CD14-positive monocyte (primary cell): ENCODE results near the gene GOLGA8Q. TPM values are rescaled to one million over a fixed set of nuclear protein-coding genes. Genes with fewer than 3 reads are reported as not detected.
"Not testable (repeated sequence)": the region's sequence is repeated elsewhere in the genome, so short reads cannot be mapped to it uniquely, and the experiment has no call there.

Experiments used
- DNase-seq, 3 donors: peaks; one replicate each; pipeline ENCODE4 v3.0.0-alpha.2; 2011 to 2022
- H2AFZ ChIP-seq: 2 replicates; pipeline ENCODE4 v1.6.0; 2012; ENCODE audit warnings: mild to moderate bottlenecking, low read depth, low read length, inconsistent platforms; ENCODE audit not compliant: insufficient read depth, poor library complexity, severe bottlenecking
- H3K27ac ChIP-seq, 2 donors: 1 replicate in 1 of 2; 2 replicates in 1 of 2; pipeline ENCODE4 v1.5.1; 2012 to 2013; ENCODE audit warnings: low read length in 2 of 2, control low read depth in 1 of 2, inconsistent platforms in 1 of 2, low read depth in 1 of 2, mild to moderate bottlenecking in 1 of 2
- H3K27me3 ChIP-seq, 2 donors: one replicate each; pipeline versions ENCODE4 v1.6.0 to v1.6.1; 2011 to 2013; ENCODE audit warnings: low read length in 2 of 2; ENCODE audit not compliant: control insufficient read depth in 2 of 2, insufficient read depth in 2 of 2
- H3K36me3 ChIP-seq, 2 donors: replicated peaks in 1 of 2; 1 replicate in 1 of 2; 2 replicates in 1 of 2; pipeline versions ENCODE4 v1.5.1 to v1.6.1; 2012 to 2013; ENCODE audit warnings: low read length in 2 of 2, control low read depth in 1 of 2, inconsistent platforms in 1 of 2, mild to moderate bottlenecking in 1 of 2; ENCODE audit not compliant: insufficient read depth in 2 of 2, control insufficient read depth in 1 of 2
- H3K4me1 ChIP-seq, 2 donors: 1 replicate in 1 of 2; 2 replicates in 1 of 2; pipeline versions ENCODE4 v1.5.1 to v1.6.1; 2012 to 2013; ENCODE audit warnings: low read length in 2 of 2, control low read depth in 1 of 2, inconsistent platforms in 1 of 2, mild to moderate bottlenecking in 1 of 2, moderate library complexity in 1 of 2; ENCODE audit not compliant: insufficient read depth in 2 of 2, control insufficient read depth in 1 of 2
- H3K4me2 ChIP-seq: replicated peaks from 2 replicates; pipeline ENCODE3; 2012; ENCODE audit warnings: low read length, moderate library complexity, mild to moderate bottlenecking; ENCODE audit not compliant: poor library complexity, severe bottlenecking; ENCODE audit errors: extremely low read depth
- H3K4me3 ChIP-seq, 3 experiments: fragments of 200-600 bp in 1 of 3; sonication (generic) in 1 of 3; replicated peaks in 1 of 3; 1 replicate in 2 of 3; 2 replicates in 1 of 3; pipeline ENCODE4 v1.5.1; 2011 to 2013; ENCODE audit warnings: low read length in 3 of 3, mild to moderate bottlenecking in 3 of 3, control low read depth in 2 of 3, low read depth in 2 of 3, inconsistent platforms in 1 of 3, moderate library complexity in 1 of 3
- H3K79me2 ChIP-seq: 2 replicates; pipeline ENCODE4 v1.6.0; 2012; ENCODE audit warnings: mild to moderate bottlenecking, control low read depth, inconsistent platforms, low read length, moderate library complexity; ENCODE audit not compliant: insufficient read depth
- H3K9ac ChIP-seq: 2 replicates; pipeline ENCODE4 v1.6.0; 2017; ENCODE audit warnings: low read length, mild to moderate bottlenecking; ENCODE audit not compliant: insufficient read depth, poor library complexity, severe bottlenecking
- H3K9me3 ChIP-seq, 2 donors: replicated peaks in 1 of 2; 1 replicate in 1 of 2; 2 replicates in 1 of 2; pipeline versions ENCODE4 v1.5.1 to v1.6.1; 2012 to 2013; ENCODE audit warnings: low read length in 2 of 2, control low read depth in 1 of 2; ENCODE audit not compliant: control insufficient read depth in 1 of 2, insufficient read depth in 1 of 2
- H4K20me1 ChIP-seq: 2 replicates; pipeline ENCODE4 v1.6.0; 2012; ENCODE audit warnings: mild to moderate bottlenecking, low read length, control low read depth, moderate library complexity; ENCODE audit not compliant: insufficient read depth
- H3K27ac Mint-ChIP-seq, 7 donors: one replicate each; pipeline ENCODE4 v1.8.0; 2020; ENCODE audit warnings: mild to moderate bottlenecking in 7 of 7, mixed read lengths in 7 of 7, moderate library complexity in 6 of 7, inconsistent platforms in 2 of 7
- H3K27me3 Mint-ChIP-seq, 3 donors: one replicate each; pipeline ENCODE4 v1.8.0; 2021 to 2022; ENCODE audit warnings: low read depth in 3 of 3, mild to moderate bottlenecking in 3 of 3, mixed read lengths in 3 of 3, moderate library complexity in 3 of 3, inconsistent platforms in 1 of 3
- H3K36me3 Mint-ChIP-seq, 2 donors: one replicate each; pipeline ENCODE4 v1.8.0; 2020; ENCODE audit warnings: mixed read lengths in 2 of 2, inconsistent platforms in 1 of 2, mild to moderate bottlenecking in 1 of 2
- H3K4me1 Mint-ChIP-seq: one replicate; pipeline ENCODE4 v1.8.0; 2020; ENCODE audit warnings: mild to moderate bottlenecking, mixed read lengths
- H3K4me3 Mint-ChIP-seq, 2 donors: one replicate each; pipeline ENCODE4 v1.8.0; 2020; ENCODE audit warnings: mild to moderate bottlenecking in 2 of 2, mixed read lengths in 2 of 2, moderate library complexity in 1 of 2
- H3K9me3 Mint-ChIP-seq, 7 donors: one replicate each; pipeline ENCODE4 v1.8.0; 2020 to 2022; ENCODE audit warnings: mixed read lengths in 7 of 7, mild to moderate bottlenecking in 6 of 7, moderate library complexity in 6 of 7, inconsistent platforms in 2 of 7
- WGBS: methylation state at CpG from one replicate; pipeline ENCODE4 v1.1.5; 2013; ENCODE audit warnings: missing lambda C conversion rate; ENCODE audit not compliant: insufficient coverage; 5-methylcytosine and 5-hydroxymethylcytosine counted together
- intact Hi-C, 2 donors: fragments of 100-400 bp; cut with micrococcal nuclease; formaldehyde crosslinking; loops; one replicate each; pipeline versions ENCODE4 v1.15.0 to v1.15.1; 2023
- polyA plus RNA-seq, 3 donors: library from polyadenylated mRNA; depleted of rRNA in 1 of 3; unstranded in 2 of 3; stranded (reverse) in 1 of 3; fragments of 300-500 nt in 2 of 3; fragments of >200 nt in 1 of 3; fragmentation: Illumina TruSeq in 2 of 3; gene quantifications; 1 replicate in 2 of 3; 2 replicates in 1 of 3; pipeline ENCODE4 v1.2.3, GENCODE V29; 2012 to 2021

The GOLGA8Q gene
- polyA plus RNA-seq, 3 donors, result 1.4 TPM; not detected in 2

DNA sequence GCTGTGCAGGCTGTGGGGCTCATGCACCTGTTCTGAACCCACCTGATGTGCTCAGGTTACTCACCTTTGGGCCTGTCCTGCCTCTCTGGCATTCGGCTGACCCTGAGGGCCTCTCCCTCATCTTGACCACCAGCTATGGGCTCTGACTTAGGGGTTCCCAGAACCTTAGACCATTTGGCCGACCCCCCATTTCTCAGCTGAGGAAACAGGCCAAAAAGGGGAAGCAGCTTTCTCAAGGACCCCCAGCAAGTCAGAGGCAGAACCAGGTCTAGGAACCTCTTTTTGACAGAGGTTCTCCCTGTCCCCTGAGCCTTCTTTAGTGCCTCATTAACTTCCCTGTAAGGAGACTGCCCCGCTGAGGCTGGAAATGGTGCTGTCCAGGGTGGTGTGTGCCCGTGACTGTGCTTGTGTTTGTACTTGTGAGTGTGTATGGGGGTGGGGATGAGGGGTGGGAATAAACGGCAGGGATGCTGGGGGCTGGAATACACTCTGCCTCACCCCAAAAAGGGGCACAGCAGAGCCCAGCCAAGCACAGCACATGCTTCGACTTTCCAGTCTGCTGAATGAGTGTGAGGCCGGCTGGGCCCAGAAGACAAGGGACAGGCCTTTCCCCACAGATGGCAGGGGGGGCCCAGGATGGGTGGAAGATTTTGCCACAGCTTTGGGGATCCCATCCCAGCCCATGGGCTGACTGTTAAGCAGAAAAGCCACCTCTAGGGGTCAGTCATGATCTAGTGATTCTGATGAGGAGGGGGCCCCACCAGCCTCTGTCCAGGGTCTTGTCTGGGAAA lies 28.2 kb upstream of the GOLGA8Q start:
- H3K9ac ChIP-seq, H3K4me3 ChIP-seq, H3K27ac ChIP-seq, H3K4me1 ChIP-seq, intact Hi-C loops, DNase-seq, H4K20me1 ChIP-seq, H3K9me3 ChIP-seq, H3K36me3 ChIP-seq, H3K27me3 Mint-ChIP-seq, H3K36me3 Mint-ChIP-seq, H2AFZ ChIP-seq, H3K9me3 Mint-ChIP-seq, H3K27me3 ChIP-seq, H3K4me3 Mint-ChIP-seq, H3K27ac Mint-ChIP-seq, H3K79me2 ChIP-seq, H3K4me2 ChIP-seq, H3K4me1 Mint-ChIP-seq: not testable (repeated sequence)
- no CpG with 5 or more reads among the region's 7 CpGs for WGBS

DNA sequence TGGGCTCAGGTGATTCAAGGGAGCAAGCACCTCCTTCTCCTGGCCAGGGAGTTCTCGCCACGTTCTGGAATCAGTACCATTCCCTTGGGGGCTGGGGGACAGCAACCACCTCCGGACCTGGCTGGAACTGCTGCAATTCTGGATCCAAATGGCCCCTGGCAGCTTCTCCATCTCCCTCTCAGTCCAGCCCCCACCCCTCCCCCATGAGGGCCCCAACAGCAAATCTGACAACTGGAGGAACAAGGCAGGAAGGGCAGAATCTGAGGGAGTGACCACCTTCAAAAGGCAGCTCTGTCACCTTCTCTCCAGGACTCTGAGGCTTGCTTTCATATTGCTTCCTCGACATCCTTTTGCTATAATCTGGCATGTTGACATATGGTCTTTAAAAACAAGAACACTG lies 25.9 kb upstream of the GOLGA8Q start:
- H3K4me1 ChIP-seq, DNase-seq, H4K20me1 ChIP-seq, H3K27me3 Mint-ChIP-seq, H3K4me3 ChIP-seq, H3K27me3 ChIP-seq, H3K27ac ChIP-seq, H3K4me1 Mint-ChIP-seq, H3K9me3 Mint-ChIP-seq, intact Hi-C loops, H3K36me3 Mint-ChIP-seq, H2AFZ ChIP-seq, H3K36me3 ChIP-seq, H3K9ac ChIP-seq, H3K4me2 ChIP-seq, H3K4me3 Mint-ChIP-seq, H3K9me3 ChIP-seq, H3K79me2 ChIP-seq: not testable (repeated sequence)
- no CpG with 5 or more reads among the region's 4 CpGs for WGBS
- peak overlapping the region in 2 of 7 donors; percentile 30 to 35 for H3K27ac Mint-ChIP-seq

DNA sequence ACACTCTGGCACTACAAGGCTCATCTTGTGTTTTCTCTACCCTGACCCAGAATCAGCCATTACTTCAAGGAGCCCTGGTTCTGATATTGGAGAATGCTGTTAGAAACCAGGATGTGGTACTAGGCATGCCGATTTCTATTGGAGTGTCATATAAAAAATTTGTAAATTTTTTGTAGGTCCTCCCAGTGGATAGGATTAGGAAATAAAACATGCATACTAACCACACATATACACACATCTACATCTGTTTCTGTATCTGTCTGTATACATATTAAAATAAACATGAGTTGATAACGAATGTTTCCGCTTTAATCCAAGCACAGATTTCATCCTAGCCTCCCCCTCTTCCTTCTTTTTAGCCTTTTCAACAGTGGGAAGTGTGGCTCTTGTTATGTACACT lies 22.8 kb upstream of the GOLGA8Q start:
- H3K27me3 Mint-ChIP-seq, H4K20me1 ChIP-seq, H3K9me3 ChIP-seq, H3K4me1 Mint-ChIP-seq, H3K27ac ChIP-seq, H3K36me3 ChIP-seq, H3K9me3 Mint-ChIP-seq, H3K4me3 Mint-ChIP-seq, H3K27ac Mint-ChIP-seq, intact Hi-C loops, H3K4me3 ChIP-seq, H3K36me3 Mint-ChIP-seq, H2AFZ ChIP-seq, H3K4me2 ChIP-seq, H3K9ac ChIP-seq, H3K79me2 ChIP-seq, H3K4me1 ChIP-seq, H3K27me3 ChIP-seq, DNase-seq: not testable (repeated sequence)
- WGBS, result no CpG with 5 or more reads among the region's 3 CpGs

DNA sequence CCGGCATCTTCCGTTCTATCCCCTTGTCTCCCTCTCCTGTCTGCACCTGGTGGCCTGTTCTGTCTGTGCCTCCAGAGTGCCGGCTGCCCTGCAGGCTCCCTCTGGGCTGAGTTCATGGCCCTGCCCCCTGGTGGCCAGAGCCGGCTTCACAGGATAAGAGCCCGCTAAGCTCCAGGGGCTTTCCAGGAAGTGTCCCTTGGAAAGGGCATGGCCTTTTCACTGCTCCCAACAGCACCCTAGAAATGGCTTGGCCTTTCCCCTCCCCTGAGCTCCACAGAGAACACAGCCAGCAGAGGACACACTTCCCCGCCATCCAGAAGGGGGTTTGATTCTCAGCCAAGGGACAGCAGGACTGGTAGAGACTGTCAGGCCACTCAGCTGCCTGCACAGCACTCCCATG lies 15.1 kb downstream of the GOLGA8Q start:
- H3K27ac ChIP-seq, H3K4me1 ChIP-seq, H3K36me3 ChIP-seq, intact Hi-C loops, H3K79me2 ChIP-seq, H3K9me3 Mint-ChIP-seq, H3K9me3 ChIP-seq, DNase-seq, H3K4me3 Mint-ChIP-seq, H4K20me1 ChIP-seq, H2AFZ ChIP-seq, H3K4me2 ChIP-seq, H3K4me3 ChIP-seq, H3K9ac ChIP-seq, H3K4me1 Mint-ChIP-seq, H3K27me3 ChIP-seq, H3K36me3 Mint-ChIP-seq, H3K27me3 Mint-ChIP-seq: not testable (repeated sequence)
- H3K27ac Mint-ChIP-seq, result peak overlapping the region in 1 of 7 donors; percentile 35
- no CpG with 5 or more reads among the region's 6 CpGs for WGBS
